Esophagus squamous epithelium (tissue), 4 donors: Measurements from ENCODE around the gene PRPS1.

ENCODE experiments used
- POLR2A ChIP-seq, 4 donors: fragments of 450-650 bp; IDR thresholded peaks; one replicate each; pipeline ENCODE4 v1.6.1; 2017; ENCODE audit warnings: antibody characterized with exemption in 4 of 4, mild to moderate bottlenecking in 4 of 4, moderate library complexity in 3 of 4
- TF ChIP-seq, protein P1 (sequence below), 6 experiments: fragments of 450-650 bp in 4 of 6; fragments of 200-600 bp in 2 of 6; sonication (generic) in 2 of 6; IDR thresholded peaks; one replicate each; pipeline ENCODE4 v1.5.1; 2016 to 2019; ENCODE audit warnings: antibody characterized with exemption in 6 of 6, mild to moderate bottlenecking in 4 of 6, moderate library complexity in 4 of 6

DNA sequence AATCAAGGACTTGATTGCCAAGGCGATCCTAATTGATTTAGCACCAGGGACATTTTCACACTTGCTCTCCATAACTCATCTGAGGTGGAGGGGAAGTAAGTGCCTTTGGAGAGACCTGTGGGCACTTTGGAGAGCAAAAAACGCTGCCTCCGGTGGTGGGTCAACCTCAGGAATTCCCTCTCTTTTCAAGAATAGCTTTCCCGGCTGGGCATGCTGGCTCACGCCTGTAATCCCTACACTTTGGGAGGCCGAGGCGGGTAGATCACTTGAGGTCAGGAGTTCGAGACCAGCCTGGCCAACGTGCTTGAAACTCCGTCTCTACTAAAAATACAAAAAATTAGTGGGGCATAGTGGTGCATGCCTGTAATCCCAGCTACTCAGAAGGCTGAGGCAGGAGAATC, 49.2 kb downstream of the PRPS1 start:
- TF ChIP-seq, protein P1, sequence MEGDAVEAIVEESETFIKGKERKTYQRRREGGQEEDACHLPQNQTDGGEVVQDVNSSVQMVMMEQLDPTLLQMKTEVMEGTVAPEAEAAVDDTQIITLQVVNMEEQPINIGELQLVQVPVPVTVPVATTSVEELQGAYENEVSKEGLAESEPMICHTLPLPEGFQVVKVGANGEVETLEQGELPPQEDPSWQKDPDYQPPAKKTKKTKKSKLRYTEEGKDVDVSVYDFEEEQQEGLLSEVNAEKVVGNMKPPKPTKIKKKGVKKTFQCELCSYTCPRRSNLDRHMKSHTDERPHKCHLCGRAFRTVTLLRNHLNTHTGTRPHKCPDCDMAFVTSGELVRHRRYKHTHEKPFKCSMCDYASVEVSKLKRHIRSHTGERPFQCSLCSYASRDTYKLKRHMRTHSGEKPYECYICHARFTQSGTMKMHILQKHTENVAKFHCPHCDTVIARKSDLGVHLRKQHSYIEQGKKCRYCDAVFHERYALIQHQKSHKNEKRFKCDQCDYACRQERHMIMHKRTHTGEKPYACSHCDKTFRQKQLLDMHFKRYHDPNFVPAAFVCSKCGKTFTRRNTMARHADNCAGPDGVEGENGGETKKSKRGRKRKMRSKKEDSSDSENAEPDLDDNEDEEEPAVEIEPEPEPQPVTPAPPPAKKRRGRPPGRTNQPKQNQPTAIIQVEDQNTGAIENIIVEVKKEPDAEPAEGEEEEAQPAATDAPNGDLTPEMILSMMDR (IDR thresholded peaks at IDR 0.05): no peak
- TF ChIP-seq POLR2A (IDR thresholded peaks at IDR 0.05): no peak
